Endothelial cell (in vitro differentiated cells): ENCODE results near the gene MRM1. TPM values are rescaled to one million over a fixed set of nuclear protein-coding genes. Genes with fewer than 3 reads are reported as not detected.

Source experiments
- DNase-seq: peaks from one replicate; pipeline ENCODE4 v3.0.0; 2021; ENCODE audit warnings: low spot score
- H3K27ac Mint-ChIP-seq: one replicate; pipeline ENCODE4 v1.8.0; 2021; ENCODE audit warnings: mixed read lengths, inconsistent platforms; ENCODE audit not compliant: unreplicated experiment
- H3K27me3 Mint-ChIP-seq: one replicate; pipeline ENCODE4 v1.8.0; 2021; ENCODE audit warnings: mild to moderate bottlenecking, moderate library complexity, mixed read lengths, inconsistent platforms; ENCODE audit not compliant: unreplicated experiment
- H3K36me3 Mint-ChIP-seq: one replicate; pipeline ENCODE4 v1.8.0; 2021; ENCODE audit warnings: mild to moderate bottlenecking, low read depth, mixed read lengths, inconsistent platforms; ENCODE audit not compliant: unreplicated experiment
- H3K4me1 Mint-ChIP-seq: one replicate; pipeline ENCODE4 v1.8.0; 2021; ENCODE audit warnings: mild to moderate bottlenecking, mixed read lengths, inconsistent platforms; ENCODE audit not compliant: unreplicated experiment
- H3K4me3 Mint-ChIP-seq: one replicate; pipeline ENCODE4 v1.8.0; 2021; ENCODE audit warnings: mild to moderate bottlenecking, mixed read lengths, inconsistent platforms; ENCODE audit not compliant: unreplicated experiment
- H3K9me3 Mint-ChIP-seq: one replicate; pipeline ENCODE4 v1.8.0; 2021; ENCODE audit warnings: mixed read lengths, inconsistent platforms; ENCODE audit not compliant: unreplicated experiment
- total RNA-seq: library from RNA; stranded (reverse); fragmentation: NEBNext Ultra II Directional; extraction: Animal tissue kit (Norgen Biotek cat#: 25700); gene quantifications from one replicate; pipeline ENCODE4 v1.2.1, GENCODE V29; 2021; ENCODE audit not compliant: unreplicated experiment
- TF ChIP-seq, protein P1 (sequence below): fragments of 200-600 bp; sonication (generic); IDR thresholded peaks from one replicate; pipeline ENCODE4 v1.5.0; 2021; ENCODE audit warnings: antibody characterized with exemption; ENCODE audit not compliant: unreplicated experiment

The MRM1 gene
- total RNA-seq, 1 donor from 2014 or later, result 1.7 TPM

DNA sequence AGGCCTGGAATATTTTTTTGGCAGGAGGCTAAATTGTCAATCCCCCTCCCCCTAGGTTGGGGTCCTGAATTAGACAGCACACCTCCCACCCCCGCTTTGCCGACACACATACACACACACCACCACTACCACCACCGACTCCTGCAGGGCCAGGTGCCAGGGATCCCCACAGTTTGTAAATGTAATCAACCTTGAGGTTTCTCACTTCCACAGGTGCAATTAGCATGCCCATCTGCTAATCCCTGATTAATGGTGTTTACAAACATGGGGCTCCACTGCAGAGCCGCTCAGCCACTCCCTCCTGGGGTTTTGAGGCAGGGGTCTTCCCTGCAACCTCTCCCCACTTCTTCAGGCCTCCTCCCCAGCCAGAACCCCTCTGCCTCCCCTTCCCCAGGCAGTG is 11.8 kb downstream of the MRM1 start:
- Mint-ChIP-seq H3K36me3 (no peaks in the 10 kb centered on the region), H3K4me3 (no peak overlapping the region), H3K27ac (no peak overlapping the region), H3K27me3 (peaks cover 8% of the 10 kb centered on the region), H3K4me1 (no peaks in the 10 kb centered on the region), H3K9me3 (no peaks in the 10 kb centered on the region)
- no peak for DNase-seq
- TF ChIP-seq, protein P1, sequence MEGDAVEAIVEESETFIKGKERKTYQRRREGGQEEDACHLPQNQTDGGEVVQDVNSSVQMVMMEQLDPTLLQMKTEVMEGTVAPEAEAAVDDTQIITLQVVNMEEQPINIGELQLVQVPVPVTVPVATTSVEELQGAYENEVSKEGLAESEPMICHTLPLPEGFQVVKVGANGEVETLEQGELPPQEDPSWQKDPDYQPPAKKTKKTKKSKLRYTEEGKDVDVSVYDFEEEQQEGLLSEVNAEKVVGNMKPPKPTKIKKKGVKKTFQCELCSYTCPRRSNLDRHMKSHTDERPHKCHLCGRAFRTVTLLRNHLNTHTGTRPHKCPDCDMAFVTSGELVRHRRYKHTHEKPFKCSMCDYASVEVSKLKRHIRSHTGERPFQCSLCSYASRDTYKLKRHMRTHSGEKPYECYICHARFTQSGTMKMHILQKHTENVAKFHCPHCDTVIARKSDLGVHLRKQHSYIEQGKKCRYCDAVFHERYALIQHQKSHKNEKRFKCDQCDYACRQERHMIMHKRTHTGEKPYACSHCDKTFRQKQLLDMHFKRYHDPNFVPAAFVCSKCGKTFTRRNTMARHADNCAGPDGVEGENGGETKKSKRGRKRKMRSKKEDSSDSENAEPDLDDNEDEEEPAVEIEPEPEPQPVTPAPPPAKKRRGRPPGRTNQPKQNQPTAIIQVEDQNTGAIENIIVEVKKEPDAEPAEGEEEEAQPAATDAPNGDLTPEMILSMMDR, result no peak

DNA sequence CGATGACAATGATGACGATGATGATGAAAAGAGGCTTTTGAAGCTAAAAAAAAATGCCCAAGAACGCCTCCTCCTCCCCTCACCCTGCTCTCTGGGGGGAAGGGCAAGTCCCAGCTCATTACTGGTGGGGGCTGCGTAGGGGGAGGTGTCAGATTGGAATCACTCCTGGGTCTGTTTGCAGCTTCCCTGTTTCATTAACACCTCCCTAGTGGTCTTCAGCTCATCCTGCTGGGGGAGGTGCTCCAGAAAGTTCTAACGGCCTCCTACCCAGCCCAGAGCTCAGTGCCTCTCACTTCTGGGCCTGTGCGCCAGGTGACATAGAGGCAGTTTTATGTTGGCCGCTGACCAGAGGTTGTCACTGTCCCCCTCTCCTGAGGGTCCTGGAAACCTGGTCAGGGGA is 12.7 kb downstream of the MRM1 start:
- Mint-ChIP-seq H3K4me3 (no peak overlapping the region), H3K4me1 (no peaks in the 10 kb centered on the region), H3K36me3 (no peaks in the 10 kb centered on the region), H3K9me3 (no peaks in the 10 kb centered on the region), H3K27me3 (peaks cover 6% of the 10 kb centered on the region), H3K27ac (no peak overlapping the region)
- TF ChIP-seq, protein P1, result no peak
- DNase-seq, result no peak

DNA sequence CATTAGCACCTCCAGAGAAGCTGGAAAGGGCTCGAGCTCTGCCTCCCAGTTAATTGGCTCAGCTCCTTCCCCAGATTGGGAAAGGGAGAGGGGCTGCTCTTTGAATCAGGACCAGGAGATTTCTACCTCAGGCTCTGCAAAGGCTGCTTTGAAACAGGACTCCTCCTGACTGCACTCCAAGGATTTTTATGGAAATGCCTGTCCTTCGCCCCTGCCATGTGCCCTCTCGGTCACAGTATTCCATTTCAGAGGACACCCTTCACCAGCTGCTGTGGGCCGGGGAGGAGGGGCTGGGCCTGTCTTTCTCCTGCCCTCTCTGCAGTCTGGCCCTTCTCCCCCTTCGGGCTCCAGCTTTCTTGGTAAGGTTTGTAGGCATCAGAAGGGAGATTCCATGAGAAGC is 13.6 kb downstream of the MRM1 start:
- H3K4me1 Mint-ChIP-seq, result no peaks in the 10 kb centered on the region
- peaks cover 6% of the 10 kb centered on the region for H3K27me3 Mint-ChIP-seq
- H3K4me3 Mint-ChIP-seq, result no peak overlapping the region
- TF ChIP-seq, protein P1, result no peak
- DNase-seq, result no peak
- no peaks in the 10 kb centered on the region for H3K9me3 Mint-ChIP-seq
- H3K36me3 Mint-ChIP-seq, result no peaks in the 10 kb centered on the region
- no peak overlapping the region for H3K27ac Mint-ChIP-seq

DNA sequence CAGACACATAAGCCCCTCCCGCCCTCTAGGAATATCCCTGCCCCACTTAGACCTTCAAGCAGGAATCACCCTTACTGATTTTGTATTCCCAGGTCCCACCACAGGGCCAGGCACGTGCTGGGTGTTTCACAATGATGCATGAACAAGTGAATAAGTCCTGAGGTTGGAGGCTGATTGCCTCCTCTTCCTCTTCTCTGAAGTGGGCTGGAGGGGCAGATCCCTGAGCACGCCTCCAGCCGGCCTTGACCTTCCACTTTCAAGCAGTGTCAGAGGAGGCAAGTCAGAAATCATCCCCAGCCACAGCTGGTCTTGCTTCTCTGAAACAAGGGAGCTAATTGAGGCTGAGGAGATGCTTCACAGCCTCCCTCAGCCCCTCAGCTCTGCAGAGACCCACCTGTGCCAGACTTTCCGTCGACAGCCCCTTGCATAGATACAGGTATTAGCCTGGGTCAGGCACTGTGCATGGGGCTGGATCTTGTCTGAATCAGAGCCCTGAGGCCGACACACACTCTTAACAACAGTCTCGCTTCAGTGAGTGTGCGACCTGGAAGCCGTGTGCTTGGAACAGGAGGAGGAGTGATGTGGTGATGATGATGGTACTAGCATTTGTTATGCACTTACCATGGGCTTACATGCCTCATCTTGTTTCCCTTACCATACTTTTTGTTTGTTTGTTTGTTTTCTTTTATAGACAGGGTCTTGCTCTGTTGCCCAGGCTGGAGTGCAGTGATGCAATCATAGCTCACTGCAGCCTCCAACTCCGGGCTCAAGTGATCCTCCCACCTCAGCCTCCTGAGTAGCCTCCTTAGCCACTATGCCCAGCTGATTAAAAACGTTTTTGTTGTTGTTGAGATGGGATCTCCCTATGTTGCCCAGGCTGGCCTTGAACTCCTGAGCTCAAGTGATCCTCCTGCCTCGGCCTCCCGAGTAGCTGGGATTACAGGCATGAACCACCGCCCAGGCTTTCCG is 15.0 kb downstream of the MRM1 start:
- Mint-ChIP-seq H3K27me3 (peaks cover 6% of the 10 kb centered on the region), H3K36me3 (no peaks in the 10 kb centered on the region), H3K9me3 (no peaks in the 10 kb centered on the region), H3K4me3 (no peak overlapping the region), H3K27ac (no peak overlapping the region), H3K4me1 (peaks cover 3% of the 10 kb centered on the region)
- no peak for DNase-seq
- TF ChIP-seq, protein P1, result no peak

DNA sequence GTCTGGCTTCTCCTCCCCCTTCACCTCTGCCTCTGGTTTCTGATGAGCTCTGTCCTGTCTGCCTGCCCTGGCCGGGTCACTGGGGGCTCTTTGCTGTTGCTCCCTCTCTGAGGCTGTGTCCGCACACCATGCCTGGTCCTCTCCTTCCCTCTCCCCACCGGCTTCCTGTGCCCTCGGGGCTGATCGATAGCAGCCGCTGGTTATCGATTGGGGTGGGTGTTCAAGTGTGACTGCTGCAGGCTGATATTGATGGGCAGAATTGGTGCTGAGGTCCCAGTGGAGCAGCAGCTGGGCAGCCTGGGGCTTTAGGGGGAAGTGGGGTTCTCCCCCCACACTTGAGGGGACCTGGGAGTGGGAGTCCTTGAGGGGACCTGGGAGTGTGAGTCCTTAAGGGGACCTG is 16.4 kb downstream of the MRM1 start:
- Mint-ChIP-seq H3K27me3 (peaks cover 5% of the 10 kb centered on the region), H3K4me1 (peaks cover 8% of the 10 kb centered on the region), H3K4me3 (no peak overlapping the region), H3K36me3 (no peaks in the 10 kb centered on the region), H3K9me3 (no peaks in the 10 kb centered on the region), H3K27ac (no peak overlapping the region)
- TF ChIP-seq, protein P1, result no peak
- no peak for DNase-seq
